Neural crest cell (in vitro differentiated cells): Measurements from ENCODE around the gene ZNF362. TPM values are rescaled to one million over a fixed set of nuclear protein-coding genes. Genes with fewer than 3 reads are reported as not detected.

ENCODE experiments used
- DNase-seq: peaks from one replicate; pipeline ENCODE4 v3.0.0; 2021; ENCODE audit warnings: low read depth, mixed read lengths, low spot score
- H3K27ac Mint-ChIP-seq: one replicate; pipeline ENCODE4 v1.8.0; 2021; ENCODE audit warnings: mild to moderate bottlenecking, mixed read lengths; ENCODE audit not compliant: unreplicated experiment
- H3K27me3 Mint-ChIP-seq: 2 replicates; pipeline ENCODE4 v1.8.0; 2021; ENCODE audit warnings: low read depth, mild to moderate bottlenecking, mixed read lengths
- H3K36me3 Mint-ChIP-seq: 2 replicates; pipeline ENCODE4 v1.8.0; 2021; ENCODE audit warnings: low read depth, mild to moderate bottlenecking, mixed read lengths
- H3K4me1 Mint-ChIP-seq: 2 replicates; pipeline ENCODE4 v1.8.0; 2021; ENCODE audit warnings: mixed read lengths
- H3K4me3 Mint-ChIP-seq: one replicate; pipeline ENCODE4 v1.8.0; 2021; ENCODE audit warnings: mild to moderate bottlenecking, mixed read lengths
- H3K9me3 Mint-ChIP-seq: 2 replicates; pipeline ENCODE4 v1.8.0; 2021; ENCODE audit warnings: mixed read lengths
- CTCF ChIP-seq: fragments of 200-600 bp; sonication (generic); conservative IDR thresholded peaks from 2 replicates; pipeline ENCODE4 v1.5.0; 2021; ENCODE audit warnings: antibody characterized with exemption, mild to moderate bottlenecking
- total RNA-seq: library from RNA; stranded (reverse); gene quantifications from 2 replicates; pipeline ENCODE4 v1.2.1, GENCODE V29; 2021

ZNF362 gene
- total RNA-seq, 1 donor from 2014 or later: 56.3 TPM

- Mint-ChIP-seq H3K27me3 (no peaks in the 10 kb centered on the region), H3K9me3 (no peaks in the 10 kb centered on the region), H3K4me3 (no peak overlapping the region), H3K27ac (no peak overlapping the region), H3K4me1 (peaks cover 16% of the 10 kb centered on the region), H3K36me3 (peaks cover 30% of the 10 kb centered on the region)
- no peak for DNase-seq
- no peak for TF ChIP-seq CTCF
Observed at GRCh38 chr1:33328817-33329216, 72.5 kb downstream of the ZNF362 start.

- Mint-ChIP-seq H3K9me3 (no peaks in the 10 kb centered on the region), H3K36me3 (peaks cover 30% of the 10 kb centered on the region)
Observed at GRCh38 chr1:33329600-33330305, 73.5 kb downstream of the ZNF362 start.

GRCh38 chr1:33330361-33330890 is 74.1 kb downstream of the ZNF362 start:
- H3K27me3 Mint-ChIP-seq: no peaks in the 10 kb centered on the region
- TF ChIP-seq CTCF: no peak
- H3K9me3 Mint-ChIP-seq: no peaks in the 10 kb centered on the region
- no peak for DNase-seq
- H3K36me3 Mint-ChIP-seq: peaks cover 33% of the 10 kb centered on the region
- H3K27ac Mint-ChIP-seq: no peak overlapping the region
- no peak overlapping the region for H3K4me3 Mint-ChIP-seq
- H3K4me1 Mint-ChIP-seq: peaks cover 32% of the 10 kb centered on the region

More at GRCh38 chr1:33329600-33330305, 73.5 kb downstream of the ZNF362 start:
- Mint-ChIP-seq H3K4me3 (no peak overlapping the region), H3K4me1 (peaks cover 25% of the 10 kb centered on the region), H3K27me3 (no peaks in the 10 kb centered on the region), H3K27ac (peak overlapping the region; percentile 97)
- DNase-seq: no peak
- TF ChIP-seq CTCF: no peak

GRCh38 chr1:33330906-33331305 is 74.6 kb downstream of the ZNF362 start:
- no peak overlapping the region for H3K27ac Mint-ChIP-seq
- H3K4me3 Mint-ChIP-seq: no peak overlapping the region
- peaks cover 29% of the 10 kb centered on the region for H3K36me3 Mint-ChIP-seq
- H3K4me1 Mint-ChIP-seq: peaks cover 32% of the 10 kb centered on the region
- no peaks in the 10 kb centered on the region for H3K9me3 Mint-ChIP-seq
- no peak for TF ChIP-seq CTCF
- DNase-seq: no peak
- H3K27me3 Mint-ChIP-seq: no peaks in the 10 kb centered on the region

GRCh38 chr1:33331444-33332356 is 75.4 kb downstream of the ZNF362 start:
- no peaks in the 10 kb centered on the region for H3K27me3 Mint-ChIP-seq
- no peak for DNase-seq
- TF ChIP-seq CTCF: no peak
- no peaks in the 10 kb centered on the region for H3K9me3 Mint-ChIP-seq
- H3K36me3 Mint-ChIP-seq: peaks cover 28% of the 10 kb centered on the region
- peaks cover 36% of the 10 kb centered on the region for H3K4me1 Mint-ChIP-seq
- no peak overlapping the region for H3K4me3 Mint-ChIP-seq
- peak overlapping the region; percentile 16 for H3K27ac Mint-ChIP-seq
